IMR-90 (cell line): ENCODE results near the gene PARVG. TPM values are rescaled to one million over a fixed set of nuclear protein-coding genes. Genes with fewer than 3 reads are reported as not detected.

Source experiments
- ATAC-seq: fragments of 200-7000 bp; cut with Tn5 transposase; 2 replicates; pipeline ENCODE4 v1.9.1; 2020; ENCODE audit warnings: low read depth, mild to moderate bottlenecking, moderate library complexity
- BruUV-seq: library from RNA; stranded (reverse); fragments of 400-500 nt; replicated peaks from 2 replicates; lab custom pipeline; 2021; lab: Mats Ljungman, UMichigan
- CTCF ChIA-PET: fragments of 300-600 bp; formaldehyde crosslinking; extraction: SDS; loops from one replicate; lab custom pipeline; 2021; ENCODE audit warnings: antibody characterized with exemption; lab: Yijun Ruan, JAX
- POLR2A ChIA-PET: fragments of 300-600 bp; sonication (Branson Sonifier 250); formaldehyde crosslinking; loops from one replicate; lab custom pipeline; 2022; ENCODE audit warnings: antibody characterized with exemption; ENCODE audit not compliant: unreplicated experiment; lab: Charles Lee
- DNase-seq: peaks from one replicate; pipeline ENCODE4 v3.0.0; 2013
- H2AFZ ChIP-seq: replicated peaks from 2 replicates; pipeline ENCODE3; 2013; ENCODE audit warnings: low read length, mild to moderate bottlenecking; ENCODE audit not compliant: poor library complexity
- H2AK5ac ChIP-seq: 2 replicates; pipeline ENCODE4 v1.6.1; 2013; ENCODE audit warnings: low read depth, low read length, inconsistent platforms
- H2AK9ac ChIP-seq: replicated peaks from 2 replicates; pipeline ENCODE3; 2013; ENCODE audit warnings: mild to moderate bottlenecking, low read depth, low read length, moderate library complexity; ENCODE audit not compliant: poor library complexity
- H2BK120ac ChIP-seq: 2 replicates; pipeline ENCODE4 v1.6.1; 2013; ENCODE audit warnings: low read depth, low read length, inconsistent platforms
- H2BK15ac ChIP-seq: 3 replicates; pipeline ENCODE4 v1.6.1; 2013; ENCODE audit warnings: low read depth, low read length, inconsistent platforms
- H2BK20ac ChIP-seq: 2 replicates; pipeline ENCODE4 v1.6.1; 2013; ENCODE audit warnings: low read depth, mild to moderate bottlenecking, inconsistent platforms, low read length, moderate library complexity
- H2BK5ac ChIP-seq: 2 replicates; pipeline ENCODE4 v1.6.1; 2013; ENCODE audit warnings: mild to moderate bottlenecking, low read depth, low read length, inconsistent platforms; ENCODE audit not compliant: poor library complexity, severe bottlenecking
- H3K14ac ChIP-seq: replicated peaks from 2 replicates; pipeline ENCODE4 v1.6.1; 2013; ENCODE audit warnings: low read depth, low read length, inconsistent platforms
- H3K18ac ChIP-seq: 2 replicates; pipeline ENCODE4 v1.6.1; 2013; ENCODE audit warnings: low read depth, low read length, control low read depth
- H3K23ac ChIP-seq: 2 replicates; pipeline ENCODE4 v1.6.1; 2013; ENCODE audit warnings: low read depth, low read length, inconsistent platforms
- H3K27ac ChIP-seq: 2 replicates; pipeline ENCODE4 v1.5.1; 2013; ENCODE audit warnings: mild to moderate bottlenecking, control low read depth, low read length; ENCODE audit not compliant: insufficient read depth
- H3K27me3 ChIP-seq: 2 replicates; pipeline ENCODE4 v1.6.1; 2013; ENCODE audit warnings: low read length; ENCODE audit not compliant: control insufficient read depth, insufficient read depth
- H3K36me3 ChIP-seq: 2 replicates; pipeline ENCODE4 v1.6.1; 2013; ENCODE audit warnings: low read length, mixed read lengths; ENCODE audit not compliant: control insufficient read depth, insufficient read depth
- H3K4ac ChIP-seq: 2 replicates; pipeline ENCODE4 v1.6.1; 2013; ENCODE audit warnings: low read depth, low read length, inconsistent platforms
- H3K4me1 ChIP-seq: 2 replicates; pipeline ENCODE4 v1.6.1; 2013; ENCODE audit warnings: low read length, mixed read lengths; ENCODE audit not compliant: control insufficient read depth, insufficient read depth
- H3K4me2 ChIP-seq: 2 replicates; pipeline ENCODE4 v1.6.1; 2013; ENCODE audit warnings: low read depth, mild to moderate bottlenecking, control low read depth, low read length, moderate library complexity
- H3K4me3 ChIP-seq: 2 replicates; pipeline ENCODE4 v1.5.1; 2013; ENCODE audit warnings: low read depth, mild to moderate bottlenecking, control low read depth, low read length, moderate library complexity; ENCODE audit not compliant: insufficient read depth
- H3K56ac ChIP-seq: 2 replicates; pipeline ENCODE4 v1.6.1; 2013; ENCODE audit warnings: low read length, inconsistent platforms; ENCODE audit not compliant: insufficient read depth; ENCODE audit errors: extremely low read depth
- H3K79me1 ChIP-seq, 2 experiments: 2 replicates each; pipeline ENCODE4 v1.6.1; 2013; ENCODE audit warnings: low read length in 2 of 2, inconsistent platforms in 1 of 2, low read depth in 1 of 2
- H3K9ac ChIP-seq: 2 replicates; pipeline ENCODE4 v1.6.1; 2013; ENCODE audit warnings: low read depth, low read length, control low read depth
- H3K9me1 ChIP-seq: 2 replicates; pipeline ENCODE4 v1.6.1; 2013; ENCODE audit warnings: low read length, inconsistent platforms; ENCODE audit not compliant: insufficient read depth
- H3K9me3 ChIP-seq: 2 replicates; pipeline ENCODE4 v1.6.1; 2013; ENCODE audit warnings: low read length; ENCODE audit not compliant: control insufficient read depth, insufficient read depth
- H4K20me1 ChIP-seq: 2 replicates; pipeline ENCODE4 v1.6.1; 2013; ENCODE audit warnings: low read length, inconsistent platforms; ENCODE audit not compliant: insufficient read depth
- H4K5ac ChIP-seq: 2 replicates; pipeline ENCODE4 v1.6.1; 2013; ENCODE audit warnings: mild to moderate bottlenecking, low read depth, low read length, control low read depth
- H4K8ac ChIP-seq, 2 experiments: 2 replicates each; pipeline ENCODE4 v1.6.1; 2013; ENCODE audit warnings: low read depth in 2 of 2, low read length in 2 of 2, control low read depth in 1 of 2, inconsistent platforms in 1 of 2
- H4K91ac ChIP-seq: 2 replicates; pipeline ENCODE4 v1.6.1; 2013; ENCODE audit warnings: low read depth, low read length, inconsistent platforms; ENCODE audit not compliant: insufficient read depth
- CEBPB ChIP-seq: IDR thresholded peaks from 2 replicates; pipeline ENCODE4 v1.6.1; 2012; ENCODE audit warnings: low read depth, low read length, improper control_type of control experiment
- CTCF ChIP-seq: conservative IDR thresholded peaks from 2 replicates; pipeline ENCODE4 v1.5.1; 2012; ENCODE audit warnings: mild to moderate bottlenecking, low read depth, low read length, improper control_type of control experiment
- FOS ChIP-seq: fragments of 150-350 bp; IDR thresholded peaks from 2 replicates; pipeline ENCODE4 v1.6.1; 2016; ENCODE audit warnings: low read depth, low read length
- MXI1 ChIP-seq: IDR thresholded peaks from 2 replicates; pipeline ENCODE4 v1.6.1; 2012; ENCODE audit warnings: low read depth, mild to moderate bottlenecking, low read length, moderate library complexity, borderline replicate concordance
- WGBS, 2 experiments: methylation state at CpG; one replicate each; pipeline versions ENCODE4 v1.1.5 to v1.1.7; 2013; ENCODE audit warnings: missing lambda C conversion rate in 2 of 2; ENCODE audit not compliant: insufficient read length in 1 of 2; ENCODE audit errors: extremely low coverage in 2 of 2; 5-methylcytosine and 5-hydroxymethylcytosine counted together
- dilution Hi-C: fragments of 300-500 bp; cut with HindIII; formaldehyde crosslinking; loops from one replicate; pipeline ENCODE4 v1.14.3; 2018; ENCODE audit warnings: low sequenced_read_pairs; ENCODE audit not compliant: unreplicated experiment
- in situ Hi-C: fragments of 300-500 bp; cut with MboI; formaldehyde crosslinking; loops from 3 replicates; pipeline ENCODE4 v1.14.3; 2019; ENCODE audit warnings: low sequenced_read_pairs, inconsistent platforms, mixed read lengths
- intact Hi-C: fragments of 100-400 bp; cut with micrococcal nuclease; formaldehyde crosslinking; loops from 2 replicates; pipeline ENCODE4 v1.10.0; 2022
- polyA plus RNA-seq, 3 experiments: library from polyadenylated mRNA; depleted of rRNA; stranded (reverse); fragments of >200 nt; gene quantifications; 2 replicates each; pipeline ENCODE4 v1.2.3, GENCODE V29; 2012; ENCODE audit warnings: low replicate concordance in 1 of 3
- total RNA-seq: library from RNA; depleted of rRNA; stranded (reverse); fragments of >200 nt; gene quantifications from 2 replicates; pipeline ENCODE4 v1.2.3, GENCODE V29; 2012

The PARVG gene
- total and polyA plus RNA-seq, 2 of the 4 experiments (the other 2 are of a cell fraction) = not detected

GRCh38 chr22:44214764-44215163 is 34.0 kb downstream of the PARVG start:
- H4K91ac ChIP-seq = no peak overlapping the region
- H2BK20ac ChIP-seq = no peak overlapping the region
- H4K20me1 ChIP-seq = no peaks in the 10 kb centered on the region
- H3K4me1 ChIP-seq = peaks cover 10% of the 10 kb centered on the region; the same call in 1 of the 2 replicates
- no peak overlapping the region for H3K9ac ChIP-seq
- no peak overlapping the region for H3K4me2 ChIP-seq
- DNase-seq (no peak), ATAC-seq (no peak)
- dilution Hi-C loops (no loop called here), intact Hi-C loops (no loop called here), in situ Hi-C loops (no loop called here)
- no peak overlapping the region for H4K5ac ChIP-seq
- H2AK9ac ChIP-seq = no peak overlapping the region
- H3K9me3 ChIP-seq = peaks cover 6% of the 10 kb centered on the region
- no peak for TF ChIP-seq CTCF
- no peak for TF ChIP-seq CEBPB
- no peak for TF ChIP-seq MXI1
- no peak for TF ChIP-seq FOS
- H3K4me3 ChIP-seq = no peak overlapping the region
- no peak overlapping the region for H2AFZ ChIP-seq
- no peaks in the 10 kb centered on the region for H3K79me1 ChIP-seq
- ChIA-PET CTCF (no interaction called here), POLR2A (no interaction called here)
- H2AK5ac ChIP-seq = no peak overlapping the region
- H3K56ac ChIP-seq = no peak overlapping the region
- no peak overlapping the region for H3K27ac ChIP-seq
- H3K4ac ChIP-seq = no peak overlapping the region
- no peak overlapping the region for H4K8ac ChIP-seq
- H2BK5ac ChIP-seq = no peak overlapping the region
- no peak overlapping the region for H2BK120ac ChIP-seq
- no peak overlapping the region for H3K14ac ChIP-seq
- BruUV-seq = no TSS peak
- no peak overlapping the region for H3K23ac ChIP-seq
- H3K27me3 ChIP-seq = peaks cover 10% of the 10 kb centered on the region
- no peak overlapping the region for H2BK15ac ChIP-seq
- H3K18ac ChIP-seq = no peak overlapping the region
- 100% methylated on average over 1 of the region's 6 CpGs; no CpG with 5 or more reads in 1 of the 2 experiments for WGBS, 2 experiments
- no peaks in the 10 kb centered on the region for H3K9me1 ChIP-seq
- no peaks in the 10 kb centered on the region for H3K36me3 ChIP-seq
